Activated T-cell treated with anti-CD3 and anti-CD28 coated beads for 24 hours (primary cell): ENCODE measurements around the gene CEMIP.

Source experiments
- DNase-seq: peaks from one replicate; pipeline ENCODE4 v3.0.0-alpha.2; 2020; ENCODE audit warnings: low read depth

CEMIP gene

DNA sequence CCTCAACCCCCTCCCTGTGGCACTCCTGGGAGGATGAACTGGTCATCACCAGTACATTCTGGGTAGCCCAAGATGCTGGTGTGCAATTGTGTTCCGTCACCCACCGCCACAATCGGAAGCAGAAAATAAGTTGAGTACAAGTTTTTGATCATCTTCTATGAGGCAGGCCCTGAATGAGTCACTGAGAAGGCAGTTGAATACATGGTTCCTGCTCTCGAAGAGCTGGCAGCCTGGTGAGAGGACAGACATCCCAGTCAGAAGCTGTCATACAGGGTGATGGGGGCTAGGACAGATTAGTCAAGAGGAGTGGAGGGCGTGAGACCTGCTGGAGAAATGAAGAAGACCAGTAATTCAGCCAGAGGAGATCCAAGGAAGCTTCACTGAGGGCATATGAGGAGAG is 6.2 kb downstream of the CEMIP start:
- no peak for DNase-seq

DNA sequence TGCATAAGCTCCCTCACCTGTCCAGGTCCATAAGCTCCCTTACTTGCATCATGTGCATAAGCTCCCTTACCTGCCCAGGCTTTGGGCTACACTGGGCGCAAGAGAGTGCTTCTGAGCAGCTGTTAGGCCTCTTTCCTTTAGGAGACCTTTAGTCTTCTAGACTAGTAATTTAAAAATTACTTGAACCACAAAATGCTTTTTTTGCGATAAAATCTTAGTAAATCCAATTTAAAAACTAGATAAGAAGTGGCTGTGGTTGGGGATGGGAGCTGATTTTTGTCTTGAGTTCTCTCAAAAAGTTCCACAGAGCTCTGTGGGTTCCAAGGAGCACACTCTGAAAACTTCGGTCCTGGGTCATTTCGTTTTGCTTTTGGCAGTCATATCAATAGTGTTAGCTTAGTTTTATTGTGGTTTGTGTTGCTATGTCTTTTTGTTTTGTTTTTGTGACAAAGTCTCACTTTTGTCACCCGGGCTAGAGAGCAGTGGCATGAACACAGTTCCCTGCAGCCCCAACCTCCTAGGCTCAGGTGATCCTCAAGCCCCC is 6.7 kb downstream of the CEMIP start:
- DNase-seq: no peak

DNA sequence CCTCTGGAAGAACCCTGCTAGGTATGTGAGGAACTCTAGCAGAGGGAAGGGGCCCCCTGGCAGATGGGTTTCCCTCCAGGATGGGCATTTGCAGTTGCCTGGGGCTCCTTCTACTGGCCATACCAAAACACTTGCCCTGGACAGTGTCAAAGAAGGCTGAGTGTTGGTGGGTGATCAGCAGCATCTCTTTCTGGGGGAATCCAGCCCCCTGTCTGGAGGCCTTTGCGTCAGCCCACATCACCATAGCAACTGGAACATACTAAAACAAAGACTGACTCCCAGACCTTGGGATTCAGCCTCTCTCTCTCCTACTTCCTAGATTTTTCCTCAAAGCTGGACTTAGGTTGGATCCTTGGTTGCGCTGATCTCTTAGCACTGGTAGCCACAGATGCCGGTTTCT is 8.1 kb downstream of the CEMIP start:
- DNase-seq: no peak

DNA sequence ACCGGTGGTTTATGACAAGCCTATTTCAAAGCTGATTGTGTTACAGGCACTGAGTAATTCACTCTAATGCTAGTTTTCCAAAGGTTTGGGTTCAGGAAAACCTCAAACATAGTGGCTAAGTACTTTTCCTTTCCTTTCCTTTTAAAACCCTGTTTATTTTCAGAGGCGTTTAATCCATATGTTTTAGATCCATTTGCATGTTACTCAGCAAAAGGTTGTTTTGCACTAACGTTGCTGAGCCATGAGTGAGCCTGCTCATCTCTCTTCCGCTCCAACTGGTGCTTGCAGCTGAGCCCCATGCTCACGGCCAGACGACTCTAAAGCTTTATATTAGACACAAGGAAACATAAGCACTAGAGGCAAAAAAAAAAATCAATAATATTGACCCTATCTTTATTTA is 9.4 kb downstream of the CEMIP start:
- DNase-seq: no peak

DNA sequence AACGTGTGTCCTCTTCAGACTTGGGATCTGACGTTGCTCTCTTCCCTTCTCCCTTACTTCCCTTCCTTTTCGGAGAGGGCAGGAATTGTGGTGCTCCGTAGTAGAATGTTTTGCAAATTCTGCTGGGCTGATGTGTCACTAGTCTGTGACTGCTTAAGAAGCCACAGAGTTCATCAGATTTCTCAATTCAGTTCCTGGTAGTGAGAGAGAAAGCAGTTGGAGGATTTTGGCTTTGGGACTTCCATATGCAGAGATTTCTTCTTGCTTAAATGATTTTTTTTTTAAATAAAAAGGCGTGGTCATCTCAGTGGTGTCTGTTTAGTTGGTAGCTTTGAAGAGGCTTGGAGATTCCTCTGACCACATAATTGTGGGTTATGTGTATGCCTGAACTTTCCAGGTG is 10.1 kb downstream of the CEMIP start:
- no peak for DNase-seq

DNA sequence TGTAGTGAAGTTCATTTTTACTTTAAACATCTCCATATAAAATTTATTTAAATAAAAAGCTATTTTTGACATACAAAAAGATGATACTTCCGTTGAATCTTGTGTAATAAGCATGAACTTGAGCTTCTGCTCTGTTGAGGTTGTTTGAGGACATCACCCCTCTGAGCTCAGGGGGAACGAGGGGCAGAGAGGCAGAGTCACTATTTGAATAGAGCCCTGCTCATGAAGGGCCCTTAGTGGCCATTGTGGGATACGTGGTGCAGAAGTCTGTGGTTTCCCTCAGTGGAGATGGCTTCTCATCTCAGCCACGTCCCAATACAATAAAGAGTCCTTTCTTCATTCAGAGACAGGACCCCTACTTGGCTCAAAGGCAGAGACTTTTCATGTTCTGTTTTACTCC is 10.6 kb downstream of the CEMIP start:
- no peak for DNase-seq

DNA sequence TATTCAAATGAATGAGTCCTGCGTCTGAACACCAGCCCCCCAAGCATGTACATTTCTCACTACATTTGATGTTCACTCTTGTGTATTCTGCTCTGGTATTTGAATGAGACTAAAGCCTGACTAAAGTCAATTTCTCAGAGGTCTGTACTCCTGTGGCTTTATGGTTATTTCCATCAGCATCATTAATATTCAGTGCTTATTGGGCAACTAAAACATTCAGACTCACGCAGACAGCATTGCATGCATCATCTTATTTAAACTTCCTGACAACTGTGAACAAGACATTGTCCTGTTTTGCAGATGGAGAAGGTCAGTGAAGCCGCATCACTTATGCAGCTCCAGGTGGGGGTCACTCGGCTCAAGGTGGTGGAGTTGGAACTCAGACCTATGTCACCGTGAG is 11.1 kb downstream of the CEMIP start:
- DNase-seq: no peak

DNA sequence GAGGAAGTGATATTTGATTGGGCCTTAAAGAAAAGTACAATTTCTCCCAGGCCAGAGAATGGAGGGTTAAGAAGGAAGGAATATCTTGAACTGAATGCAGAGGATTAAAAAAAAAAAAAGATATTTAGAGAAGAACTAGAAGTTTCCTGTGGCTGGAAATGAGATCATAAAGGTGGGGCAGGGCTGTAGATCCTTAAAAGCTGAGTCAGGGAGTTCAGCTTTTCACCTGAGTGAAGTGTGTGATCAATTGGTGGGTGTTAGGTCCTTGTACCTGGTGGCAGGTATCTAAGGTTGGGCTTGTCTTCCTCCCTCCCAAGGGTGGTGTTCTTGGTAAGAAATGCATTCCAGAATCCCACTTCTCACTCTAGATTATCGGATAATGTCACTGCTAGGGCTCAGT is 11.8 kb downstream of the CEMIP start:
- no peak for DNase-seq

DNA sequence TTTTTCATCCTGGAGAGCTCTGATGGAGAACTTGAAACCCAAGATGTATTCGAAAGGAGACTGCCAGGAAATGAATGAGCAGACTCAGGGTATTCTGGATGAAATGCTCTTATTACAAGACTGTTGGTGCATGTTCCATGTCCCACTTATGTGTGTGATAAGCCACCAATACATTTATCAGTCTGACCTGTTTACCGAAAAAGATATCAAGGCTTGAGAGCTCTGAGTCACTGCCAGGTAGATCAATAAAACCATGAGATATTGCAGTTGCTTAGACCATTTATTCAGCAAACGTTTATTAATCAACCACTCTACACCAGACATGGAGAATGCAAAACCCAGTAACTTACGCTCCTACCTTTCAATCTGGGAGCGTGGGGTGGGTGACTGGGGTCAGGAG is 17.2 kb downstream of the CEMIP start:
- no peak for DNase-seq

DNA sequence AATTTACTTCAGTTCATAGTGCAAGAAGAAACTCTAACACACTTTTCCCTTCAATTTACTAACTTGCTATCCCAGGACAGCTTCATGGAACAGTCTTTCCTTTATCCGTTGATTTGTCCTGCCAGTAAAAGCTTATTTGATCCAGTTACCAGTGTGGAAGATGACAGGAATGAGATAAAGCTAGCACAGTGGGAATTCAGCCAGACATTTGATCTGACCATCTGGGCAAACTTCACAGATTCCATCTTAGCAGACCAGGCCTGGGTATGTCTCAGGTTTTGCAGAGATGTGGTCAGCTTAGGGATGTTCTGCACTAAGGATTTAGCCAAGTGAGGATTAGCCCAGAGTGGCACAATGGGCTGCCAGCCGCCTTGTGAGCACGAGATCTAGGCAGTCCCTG is 19.7 kb downstream of the CEMIP start:
- DNase-seq: no peak

DNA sequence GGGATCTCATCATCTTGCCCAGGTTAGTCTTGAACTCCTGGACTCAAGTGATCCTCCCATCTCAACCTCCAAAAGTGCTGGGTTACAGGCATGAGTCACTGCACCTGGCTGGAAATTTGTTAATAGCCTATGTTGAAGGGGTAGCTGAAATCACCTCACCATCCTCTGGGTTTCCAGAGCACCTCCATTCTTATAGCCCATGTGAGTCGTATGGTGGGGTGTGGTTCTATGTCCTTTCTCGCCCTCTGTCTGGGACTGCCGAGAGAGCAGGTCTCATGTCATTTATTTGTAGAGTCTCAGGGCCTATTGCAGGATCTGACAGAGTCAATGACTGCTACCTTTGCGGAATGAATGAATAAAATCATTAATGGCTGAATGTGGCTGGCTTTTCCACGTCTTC is 20.9 kb downstream of the CEMIP start:
- DNase-seq: no peak

DNA sequence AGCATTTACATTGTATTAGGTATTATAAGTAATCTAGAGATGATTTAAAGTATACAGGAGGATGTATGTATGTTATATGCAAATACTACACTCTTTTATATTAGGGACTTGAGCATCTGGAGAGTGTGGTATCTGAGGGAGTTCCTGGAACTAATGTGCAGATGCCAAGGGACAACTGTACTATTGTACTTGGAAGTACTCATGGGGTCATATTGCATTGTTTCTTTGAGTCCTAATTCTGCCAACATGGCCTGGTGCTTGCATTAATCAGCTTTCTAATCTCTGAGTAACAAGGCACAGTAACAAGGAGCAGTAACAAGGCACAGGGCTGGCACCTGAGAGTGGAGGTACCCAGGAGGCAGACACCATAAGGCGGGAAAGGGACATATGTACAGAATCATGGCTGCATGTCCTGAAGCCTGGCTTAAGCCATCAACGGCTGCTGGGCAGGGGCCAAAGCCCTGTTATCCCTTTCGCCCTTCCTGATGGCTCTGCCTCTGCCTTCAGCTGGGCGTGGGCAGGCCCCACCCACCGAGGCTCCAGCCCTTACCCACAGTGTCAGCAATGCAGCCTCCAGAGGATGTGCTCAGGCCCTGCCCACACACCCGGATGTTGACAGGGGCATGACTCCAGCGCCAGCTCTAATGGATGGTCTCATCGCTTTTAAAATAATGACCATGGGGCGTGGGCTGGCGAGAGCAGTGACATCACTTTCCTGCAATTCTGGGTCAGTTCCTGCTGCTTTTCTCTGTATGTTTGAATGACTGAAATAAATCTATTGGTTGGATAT is 22.9 kb downstream of the CEMIP start:
- no peak for DNase-seq

DNA sequence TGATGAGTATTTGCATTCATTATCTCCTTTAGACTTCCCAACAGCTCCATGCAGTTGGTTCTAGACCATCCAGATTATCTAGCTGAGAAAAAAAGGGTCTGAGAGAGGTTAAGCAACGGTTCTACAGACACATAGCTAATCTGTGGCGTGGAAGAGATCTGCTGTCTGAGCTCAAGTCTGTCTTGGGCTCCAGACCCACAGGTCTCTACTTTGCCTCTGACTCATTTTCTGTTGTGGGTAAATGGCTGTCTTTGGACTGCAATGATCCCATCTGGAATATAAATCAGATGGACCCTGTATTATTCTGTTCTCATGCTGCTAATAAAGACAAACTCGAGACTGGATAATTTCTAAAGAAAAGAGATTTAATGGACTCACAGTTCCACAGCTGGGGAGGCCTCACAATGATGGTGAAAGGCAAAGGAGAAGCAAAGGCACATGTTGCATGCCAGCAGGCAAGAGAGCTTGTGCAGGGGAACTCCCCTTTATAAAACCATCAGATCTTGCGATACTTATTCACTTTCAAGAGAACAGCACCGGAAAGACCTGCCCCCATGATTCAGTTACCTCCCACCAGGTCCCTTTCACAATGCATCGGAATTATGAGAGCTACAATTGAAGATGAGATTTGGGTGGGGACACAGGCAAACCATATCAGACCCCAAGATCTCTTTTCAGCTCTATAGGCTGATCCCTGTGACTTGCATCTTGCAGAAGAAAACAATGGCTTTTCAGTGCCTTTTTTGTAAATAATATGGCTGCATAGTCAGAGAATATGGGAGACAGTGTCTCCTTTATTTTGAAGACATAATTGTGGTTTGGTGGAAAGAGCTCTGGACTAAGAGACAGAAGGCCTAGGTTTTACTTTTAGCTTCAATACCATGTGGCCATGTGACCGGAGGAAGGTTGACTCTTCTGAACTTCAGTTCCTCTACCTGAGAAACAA is 24.7 kb downstream of the CEMIP start:
- DNase-seq: peak; percentile 41

DNA sequence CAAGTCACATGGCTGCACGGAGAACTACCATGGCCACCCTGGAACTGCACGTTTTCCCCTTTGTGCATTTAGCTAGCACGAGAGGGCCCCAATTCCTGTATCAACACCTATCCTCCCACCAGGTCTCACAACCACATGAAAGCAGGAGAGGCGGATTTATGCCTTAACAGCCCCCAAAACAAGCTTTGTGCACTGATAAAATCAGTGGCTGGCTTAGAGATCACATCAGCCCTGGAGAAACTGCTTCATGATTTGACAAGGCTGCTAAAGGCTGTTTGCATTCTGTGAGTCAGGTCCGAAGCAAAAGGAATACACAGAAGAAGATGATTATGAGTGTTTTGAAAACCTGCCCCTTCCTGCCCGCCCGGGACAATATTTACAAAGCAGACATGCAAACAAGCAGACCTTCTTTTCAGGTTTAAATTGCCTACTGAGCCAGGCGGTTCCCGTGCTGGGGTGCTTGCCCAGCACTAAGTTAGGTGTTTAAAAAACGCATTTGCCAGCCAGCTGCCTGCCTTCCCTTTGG is 25.9 kb downstream of the CEMIP start:
- DNase-seq: peak; percentile 26

DNA sequence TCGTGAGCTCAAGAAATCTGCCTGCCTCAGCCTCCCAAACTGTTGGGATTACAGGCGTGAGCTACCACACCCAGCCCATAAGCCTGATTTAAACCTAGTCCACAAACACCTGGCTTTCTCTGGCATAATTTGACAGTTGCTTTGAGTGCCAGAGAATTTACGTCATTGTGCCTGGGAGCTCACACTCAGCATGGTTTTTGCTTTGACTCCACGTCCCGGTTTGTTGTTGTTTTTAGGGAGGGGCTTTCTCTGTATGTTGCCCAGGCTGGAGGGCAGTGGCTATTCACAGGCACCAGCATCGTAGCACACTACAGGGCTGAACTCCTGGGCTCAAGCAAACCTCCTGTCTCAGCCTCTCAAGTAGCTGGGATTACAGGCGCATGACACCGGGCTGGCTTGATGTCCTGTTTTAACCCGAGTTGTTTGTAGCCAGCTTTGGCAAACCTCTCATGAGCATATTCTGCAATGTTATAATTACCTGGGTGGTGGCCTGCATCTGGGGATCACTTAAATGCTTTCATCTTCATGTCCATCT is 32.7 kb downstream of the CEMIP start:
- DNase-seq: no peak

DNA sequence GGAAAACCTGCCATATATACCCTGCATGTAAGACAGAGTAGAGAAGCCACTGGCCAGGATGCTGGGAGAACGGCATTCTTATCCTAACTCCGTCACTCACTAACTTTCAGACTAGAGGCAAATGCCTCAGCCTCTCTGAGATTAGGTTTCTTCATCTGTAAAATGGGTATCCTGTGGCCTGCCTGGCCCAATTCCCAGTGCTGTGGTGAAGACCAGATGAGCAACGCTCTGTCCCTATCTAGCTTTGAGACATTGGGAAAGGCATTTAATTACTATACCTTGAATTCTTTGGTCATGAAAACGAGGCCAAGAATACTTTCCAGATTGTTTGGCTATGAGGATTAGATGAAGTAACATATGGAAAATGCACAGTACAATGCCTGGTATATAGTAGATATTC is 35.9 kb downstream of the CEMIP start:
- no peak for DNase-seq

DNA sequence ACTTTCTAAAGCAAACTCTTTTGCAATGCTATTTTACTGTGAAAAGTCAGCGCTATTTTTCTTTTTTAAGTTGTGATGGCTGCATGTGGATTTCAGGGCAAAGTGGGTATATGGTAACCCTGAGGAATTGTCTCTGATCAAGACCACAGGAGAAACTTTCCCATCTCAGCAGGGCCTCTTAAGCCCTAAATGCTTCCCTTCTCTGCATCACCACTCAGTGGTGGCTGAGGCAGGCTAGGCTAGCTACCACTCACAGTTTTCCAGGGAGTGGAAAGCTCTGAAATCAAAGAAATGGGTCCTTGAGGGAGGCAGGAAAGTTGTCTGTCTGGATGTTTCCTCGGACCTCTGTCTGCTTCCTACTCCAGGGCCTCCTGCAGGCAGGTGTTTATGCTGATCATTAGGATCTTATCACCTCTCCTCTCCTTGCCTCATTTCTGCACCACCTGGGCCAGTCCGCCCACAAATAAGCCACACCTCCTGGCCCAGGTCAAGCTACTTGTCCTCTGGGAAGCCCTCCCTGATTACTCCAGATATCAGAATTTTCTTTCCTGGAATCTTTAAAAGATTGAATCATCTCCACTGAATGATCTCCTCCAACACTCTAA is 37.0 kb downstream of the CEMIP start:
- DNase-seq: no peak

DNA sequence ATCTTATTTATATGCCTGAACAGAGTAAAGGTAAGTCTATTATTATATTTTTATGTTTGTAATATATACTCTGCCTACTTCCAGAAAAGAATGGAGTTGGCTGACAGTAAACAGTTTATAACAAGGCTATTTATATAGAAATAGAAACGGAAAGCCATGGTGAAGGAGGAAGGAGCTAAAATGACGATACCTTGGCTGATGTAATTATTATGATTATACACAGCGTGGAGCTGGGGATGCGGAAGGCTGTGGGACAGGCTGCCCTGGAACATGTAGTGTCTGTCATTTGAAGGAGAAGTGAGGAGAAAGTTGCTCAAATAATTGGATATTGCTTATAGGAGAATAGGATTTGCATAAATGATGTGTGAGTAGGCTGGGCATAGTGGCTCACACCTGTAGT is 37.8 kb downstream of the CEMIP start:
- DNase-seq: no peak

DNA sequence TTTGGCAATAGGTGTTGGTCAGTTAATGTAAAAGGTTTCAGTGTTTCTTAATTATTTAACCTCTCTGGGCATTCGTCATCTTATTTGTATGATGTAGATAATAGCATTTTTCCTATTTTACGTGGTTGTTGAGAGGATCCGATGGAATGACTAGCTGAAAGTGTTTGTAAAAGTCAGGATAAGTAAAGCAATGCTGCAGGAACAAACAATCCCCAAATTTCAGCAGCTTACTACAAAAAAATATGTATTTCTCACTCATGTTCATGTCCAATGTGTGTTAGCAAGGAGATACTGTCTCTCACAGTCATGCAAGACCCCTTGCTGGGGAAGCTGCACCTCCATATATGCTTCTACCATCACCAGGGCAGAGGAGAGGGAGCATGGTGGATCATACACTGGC is 38.7 kb downstream of the CEMIP start:
- no peak for DNase-seq

DNA sequence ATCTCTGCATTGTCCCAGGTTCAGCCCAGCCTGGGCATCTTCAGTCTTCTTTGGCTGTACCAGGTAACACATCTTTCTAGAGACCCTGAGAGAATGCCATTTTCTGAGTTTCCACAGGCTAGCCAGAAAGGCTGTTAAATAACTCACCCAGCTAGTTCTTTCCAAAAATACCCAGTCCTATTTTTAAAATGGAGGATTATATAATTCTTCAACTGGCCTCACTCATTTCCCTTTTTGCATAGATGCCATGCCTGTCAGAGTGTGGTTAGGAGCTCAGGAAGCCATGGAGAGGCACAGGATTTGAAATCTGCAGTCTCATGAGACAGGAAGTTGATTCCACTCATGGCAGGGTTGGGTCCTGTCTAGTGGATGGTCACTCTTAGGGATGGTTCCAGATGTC is 39.8 kb downstream of the CEMIP start:
- no peak for DNase-seq

DNA sequence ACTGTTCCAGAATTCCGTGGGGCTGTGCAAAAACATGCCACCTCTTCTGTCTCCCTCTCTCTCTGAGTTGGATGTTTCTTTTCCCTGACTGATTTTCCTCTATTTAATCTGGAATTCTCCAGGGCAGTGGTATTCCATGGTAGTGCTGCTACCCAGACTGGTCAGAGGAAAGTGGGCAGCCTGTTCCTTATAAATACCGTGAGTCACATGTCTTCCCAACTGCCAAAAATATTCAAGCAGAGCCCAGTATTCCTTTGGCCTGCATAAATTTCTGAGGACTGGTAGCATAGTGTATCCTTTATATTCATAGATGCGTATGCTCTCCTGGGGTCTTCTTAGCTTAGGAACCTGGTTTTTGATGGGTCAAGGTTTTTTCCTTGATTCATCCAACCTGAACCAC is 40.9 kb downstream of the CEMIP start:
- DNase-seq: no peak

DNA sequence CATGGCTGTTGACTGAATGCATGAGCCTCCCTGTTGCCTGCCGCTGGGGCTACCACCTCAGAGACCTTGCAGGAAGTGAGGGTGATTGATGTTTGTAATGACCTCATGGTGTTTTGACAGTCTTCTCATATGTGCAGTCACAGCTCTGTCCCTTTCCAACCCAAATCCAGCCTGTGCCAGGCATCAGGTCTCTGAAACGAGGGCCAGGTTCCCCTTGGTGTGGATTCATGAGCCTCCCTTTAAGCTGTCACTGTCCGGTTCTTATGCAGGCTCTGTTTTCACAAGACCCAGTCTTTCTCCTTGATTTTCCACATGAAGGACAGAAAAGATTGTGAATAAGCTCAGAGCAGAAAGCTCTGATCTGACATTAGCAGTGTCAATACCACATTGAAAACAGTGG is 43.1 kb downstream of the CEMIP start:
- DNase-seq: no peak
